NCI-H748 (cell line): ENCODE measurements around the gene MOB1B.

Experiments used
- DNase-seq: peaks from one replicate; lab custom pipeline; 2025; ENCODE audit not compliant: unreplicated experiment; lab: John Stamatoyannopoulos, UW

MOB1B gene

GRCh38 chr4:70914000-70914399 lies 11.8 kb downstream of the MOB1B start:
- DNase-seq = no peak

DNA sequence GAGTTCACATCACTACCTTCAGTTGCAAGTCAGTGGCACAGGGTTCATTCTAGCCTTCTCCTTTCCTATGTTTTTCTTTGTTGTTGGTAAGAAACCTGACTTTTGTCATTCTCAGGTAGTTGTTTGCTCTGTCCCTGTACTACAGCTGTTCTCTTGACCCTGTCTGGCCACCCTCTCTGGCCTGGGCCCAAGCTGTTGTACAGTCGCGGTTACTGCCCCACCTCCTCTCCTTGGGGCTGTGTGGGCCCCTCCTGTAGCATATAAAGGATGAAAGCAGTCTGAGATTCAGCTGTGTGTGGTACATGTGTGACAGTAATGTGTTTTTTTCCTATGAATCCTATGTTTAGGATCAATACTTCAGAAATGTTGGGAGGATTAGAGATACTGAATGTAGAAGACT lies 12.5 kb downstream of the MOB1B start:
- no peak for DNase-seq

- no peak for DNase-seq
These were observed 13.1 kb downstream of the MOB1B start for GRCh38 chr4:70915036-70915815.

- no peak for DNase-seq
These were observed 13.8 kb downstream of the MOB1B start for GRCh38 chr4:70915874-70916559.

DNA sequence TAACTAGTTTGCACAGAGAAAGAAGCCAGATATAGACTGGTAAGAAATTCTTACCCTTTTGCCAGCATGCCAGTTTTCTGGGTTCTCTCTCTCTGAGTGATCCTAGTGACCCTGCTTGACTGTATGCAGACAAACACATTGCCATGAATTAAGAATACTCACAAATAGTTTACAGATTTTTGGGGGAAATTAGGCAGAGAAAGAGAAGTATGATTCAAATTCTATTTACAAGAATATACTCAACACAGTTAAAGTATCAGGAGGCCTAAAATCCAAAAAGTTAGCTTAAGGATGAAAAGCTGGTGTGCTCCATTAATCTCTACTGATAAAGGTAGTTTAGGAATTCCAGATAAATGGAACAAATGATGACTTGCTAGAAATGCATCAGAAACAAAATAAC lies 18.4 kb downstream of the MOB1B start:
- no peak for DNase-seq

DNA sequence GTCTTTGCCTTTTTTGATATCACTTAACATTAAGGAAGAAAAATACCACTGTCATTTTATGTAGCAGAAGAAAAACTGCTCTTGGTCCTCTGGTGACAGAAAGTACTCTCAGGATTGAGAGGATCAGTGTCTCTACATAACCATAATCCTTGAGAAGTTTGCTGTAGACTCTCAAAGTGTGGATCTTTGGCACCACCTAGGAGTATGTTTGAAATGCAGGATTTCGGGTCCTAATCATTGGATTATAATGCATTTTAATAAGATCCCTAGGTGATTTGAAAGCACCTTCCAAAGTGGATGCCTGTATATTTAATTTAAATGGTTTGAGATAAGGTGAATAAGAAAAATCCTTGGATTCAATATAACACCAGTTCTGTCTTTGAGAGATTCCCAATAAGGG lies 23.2 kb downstream of the MOB1B start:
- DNase-seq = no peak

- DNase-seq = no peak
These were observed 23.9 kb downstream of the MOB1B start for GRCh38 chr4:70925899-70926635.

DNA sequence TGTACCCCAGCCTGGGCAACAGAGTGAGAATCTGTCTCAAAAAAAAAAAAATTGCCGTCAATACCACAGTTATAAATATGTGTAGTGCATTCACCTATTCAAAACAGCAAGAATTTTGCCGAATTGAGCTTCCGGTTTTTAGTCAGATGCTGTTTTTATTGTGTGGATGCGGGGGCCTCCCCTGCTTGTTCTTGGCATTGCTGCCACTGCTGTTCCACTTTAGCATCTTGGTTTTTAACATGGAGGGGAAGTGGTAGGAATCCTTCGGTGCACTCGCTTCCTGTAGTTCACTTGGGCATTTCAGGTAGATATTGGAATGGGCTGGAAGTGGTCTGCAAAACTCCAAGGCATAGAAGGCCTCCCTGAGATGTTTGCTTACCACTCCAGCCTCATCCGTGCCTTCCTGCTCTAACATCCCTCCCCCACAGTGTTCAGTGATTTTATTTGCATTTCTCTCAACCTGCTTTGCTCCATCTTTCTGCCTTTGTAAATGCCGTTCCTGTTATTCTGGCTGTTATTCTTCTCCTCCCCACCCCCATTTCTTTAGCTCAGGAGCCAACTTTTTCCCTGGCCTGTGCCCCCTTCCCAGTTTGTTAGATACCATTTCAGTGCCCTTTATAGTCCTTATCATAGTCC lies 25.5 kb downstream of the MOB1B start:
- DNase-seq = no peak

GRCh38 chr4:70930530-70931256 lies 28.5 kb downstream of the MOB1B start:
- DNase-seq = no peak

- DNase-seq = no peak
These were observed 29.2 kb downstream of the MOB1B start for GRCh38 chr4:70931347-70931746.

GRCh38 chr4:70932984-70933383 lies 30.8 kb downstream of the MOB1B start:
- no peak for DNase-seq

- DNase-seq = no peak
These were observed 33.0 kb downstream of the MOB1B start for GRCh38 chr4:70935038-70935695.

DNA sequence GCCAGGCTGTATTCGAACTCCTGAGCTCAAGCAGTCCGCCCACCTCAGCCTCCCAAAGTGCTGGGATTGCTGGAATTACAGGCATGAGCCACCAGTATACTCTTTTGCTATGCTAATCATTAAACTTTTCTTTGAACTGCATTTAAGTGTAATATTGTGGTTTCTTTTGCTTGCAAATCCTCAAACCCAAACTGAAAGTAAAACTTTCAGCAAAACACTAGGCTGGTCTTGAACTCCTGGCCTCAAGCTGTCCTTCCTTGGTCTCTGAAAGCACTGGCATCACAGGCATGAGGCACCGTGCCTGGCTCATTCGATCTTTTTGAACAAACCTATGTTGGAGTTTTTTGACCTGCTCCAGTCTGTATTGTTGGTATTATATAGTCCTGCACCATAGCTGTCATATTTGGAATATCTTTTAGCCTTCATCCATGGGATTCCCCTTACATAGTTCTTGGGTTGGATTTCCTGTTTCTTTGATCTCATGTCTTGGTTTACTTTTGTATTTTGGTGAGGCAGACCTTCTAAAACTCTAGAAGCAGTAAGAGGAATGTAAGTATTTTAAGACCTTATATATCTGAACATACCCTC lies 34.1 kb downstream of the MOB1B start:
- no peak for DNase-seq

DNA sequence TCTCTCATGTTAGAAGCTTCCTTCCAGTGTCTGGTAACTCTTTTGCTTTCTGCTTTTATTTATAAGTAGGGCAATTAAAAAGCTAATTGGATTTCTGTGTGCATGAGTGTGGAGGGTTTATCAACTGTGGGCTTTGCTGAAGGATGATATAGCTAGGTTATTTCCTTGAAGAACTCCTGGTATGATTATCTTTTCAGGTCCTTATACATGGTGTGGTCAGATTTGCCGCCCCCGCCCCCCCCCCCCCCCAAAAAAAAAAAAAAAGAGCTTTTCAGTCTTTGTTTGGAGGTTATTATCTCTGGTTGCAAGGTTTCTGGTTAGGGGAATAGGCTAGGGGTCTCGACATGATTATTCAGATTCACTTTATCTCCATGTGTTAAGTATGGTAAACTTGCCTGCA lies 35.9 kb downstream of the MOB1B start:
- DNase-seq = no peak

DNA sequence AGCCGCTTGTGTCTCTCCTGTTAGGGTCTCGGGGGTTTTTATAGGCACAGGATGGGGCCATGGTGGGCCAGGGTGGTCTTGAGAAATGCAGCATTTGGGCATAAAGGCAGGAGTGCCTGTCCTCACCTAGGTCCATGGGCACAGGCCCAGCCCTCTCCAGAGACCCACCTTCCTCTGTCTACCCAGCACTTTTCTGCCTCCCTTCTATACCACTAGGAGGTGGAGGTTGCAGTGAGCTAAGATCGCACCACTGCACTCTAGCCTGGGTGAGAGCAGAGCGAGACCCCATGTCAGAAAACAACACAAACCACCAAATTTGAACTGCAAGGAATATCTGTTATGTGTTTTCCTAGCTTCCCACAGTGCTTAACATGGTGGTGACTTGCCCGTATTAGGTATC lies 38.0 kb downstream of the MOB1B start:
- no peak for DNase-seq

DNA sequence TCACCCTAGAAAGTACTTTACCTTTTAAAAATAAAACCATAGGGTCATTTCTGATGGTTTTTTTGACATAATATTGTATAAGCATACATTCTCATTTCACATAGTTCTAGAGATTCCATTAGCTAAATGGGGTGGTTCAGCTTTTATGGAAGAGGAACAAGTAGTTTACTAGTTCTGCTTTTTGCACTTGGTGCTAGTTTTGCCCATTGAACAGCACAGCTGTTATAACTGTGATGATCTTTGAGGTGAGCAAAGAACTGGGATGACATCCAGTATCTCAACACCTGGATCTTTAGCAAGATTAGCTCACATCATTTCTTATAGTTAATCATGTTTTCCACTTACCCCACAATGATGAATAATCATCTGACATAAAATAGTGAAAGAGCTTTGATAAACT lies 40.9 kb downstream of the MOB1B start:
- DNase-seq = no peak

GRCh38 chr4:70945046-70945445 lies 42.9 kb downstream of the MOB1B start:
- DNase-seq = no peak

DNA sequence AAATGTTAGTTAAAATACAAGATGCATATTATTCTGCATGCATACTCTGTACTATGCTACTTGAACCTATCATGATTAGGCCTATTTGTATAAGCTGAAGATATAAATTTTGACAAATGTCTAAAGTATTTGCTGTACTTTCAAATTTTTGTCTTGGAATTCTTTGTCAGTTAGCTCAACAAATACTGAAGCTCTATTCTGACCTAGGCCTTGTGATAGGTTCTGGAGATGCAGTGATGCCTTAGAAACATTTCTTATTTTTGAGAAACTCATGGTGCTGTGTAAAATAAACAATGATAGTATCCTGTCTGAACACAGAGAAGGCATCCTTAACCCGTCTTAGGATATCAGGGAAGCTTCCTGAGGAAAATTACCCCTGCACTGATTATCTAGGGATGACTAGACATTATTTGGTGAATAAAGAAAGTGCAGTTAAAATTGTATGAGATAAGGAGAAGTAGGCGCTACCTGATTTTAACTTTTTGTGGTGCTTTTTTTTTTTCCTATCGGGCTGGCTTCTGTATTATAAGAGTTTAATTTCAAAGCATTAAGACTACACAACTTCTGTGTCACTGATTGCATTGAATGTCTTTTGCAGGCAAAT lies 43.4 kb downstream of the MOB1B start:
- no peak for DNase-seq

- DNase-seq = no peak
These were observed 44.8 kb downstream of the MOB1B start for GRCh38 chr4:70946939-70947338.
